Endothelial cell of umbilical vein (primary cell): ENCODE data around the gene MAP3K19. TPM values are rescaled to one million over a fixed set of nuclear protein-coding genes. Genes with fewer than 3 reads are reported as not detected.

Source experiments
- BruUV-seq: library from RNA; stranded (reverse); fragments of 400-500 nt; replicated peaks from 2 replicates; lab custom pipeline; 2021; lab: Mats Ljungman, UMichigan
- CTCF ChIA-PET: fragments of 300-600, 350-600 bp; sonication (Branson Sonifier 250); formaldehyde crosslinking; loops from one replicate; lab custom pipeline; 2021; ENCODE audit warnings: antibody characterized with exemption, inconsistent platforms; lab: Charles Lee
- POLR2A ChIA-PET: fragments of 300-600, 350-600 bp; sonication (Branson Sonifier 250); formaldehyde crosslinking; loops from one replicate; lab custom pipeline; 2021; ENCODE audit warnings: antibody characterized with exemption, inconsistent platforms; lab: Charles Lee
- DNase-seq: peaks from one replicate; pipeline ENCODE4 v3.0.0-alpha.2; 2011; ENCODE audit warnings: low read depth, low spot score
- FAIRE-seq: peaks from 2 replicates; lab custom pipeline; 2011; peaks lifted over from hg19 to GRCh38; lab: Jason Lieb, UNC
- H2AFZ ChIP-seq: 2 replicates; pipeline ENCODE4 v1.6.0; 2012; ENCODE audit warnings: low read depth, low read length, control low read depth, inconsistent platforms
- H3K27ac ChIP-seq: 2 replicates; pipeline ENCODE4 v1.5.1; 2011; ENCODE audit warnings: low read depth, mild to moderate bottlenecking, control low read depth, low read length, moderate library complexity; ENCODE audit not compliant: insufficient read depth
- H3K27me3 ChIP-seq, 2 experiments: 2 replicates each; pipeline versions ENCODE4 v1.6.0 to v1.6.1; 2011; ENCODE audit warnings: low read length in 2 of 2, mixed read lengths in 1 of 2; ENCODE audit not compliant: control insufficient read depth in 2 of 2, insufficient read depth in 2 of 2
- H3K36me3 ChIP-seq, 2 experiments: 2 replicates in 1 of 2; 3 replicates in 1 of 2; pipeline ENCODE4 v1.5.1; 2011; ENCODE audit warnings: low read length in 2 of 2, mild to moderate bottlenecking in 1 of 2, moderate library complexity in 1 of 2; ENCODE audit not compliant: control insufficient read depth in 2 of 2, insufficient read depth in 2 of 2; ENCODE audit errors: extremely low read depth in 1 of 2
- H3K4me1 ChIP-seq: 3 replicates; pipeline ENCODE4 v1.5.1; 2011; ENCODE audit warnings: mild to moderate bottlenecking, low read length; ENCODE audit not compliant: control insufficient read depth, insufficient read depth; ENCODE audit errors: extremely low read depth
- H3K4me2 ChIP-seq: 2 replicates; pipeline ENCODE4 v1.6.1; 2011; ENCODE audit warnings: low read length, control low read depth, mixed read lengths; ENCODE audit not compliant: insufficient read depth
- H3K4me3 ChIP-seq, 3 experiments: fragments of 200-600 bp in 1 of 3; sonication (generic), shearing (Covaris generic) in 1 of 3; replicated peaks in 1 of 3; 2 replicates each; pipeline ENCODE4 v1.5.1; 2011 to 2016; ENCODE audit warnings: control low read depth in 3 of 3, low read length in 3 of 3, mild to moderate bottlenecking in 2 of 3, inconsistent platforms in 1 of 3, low read depth in 1 of 3, moderate library complexity in 1 of 3; ENCODE audit not compliant: insufficient read depth in 1 of 3
- H3K79me2 ChIP-seq: 2 replicates; pipeline ENCODE4 v1.6.0; 2012; ENCODE audit warnings: low read length, inconsistent platforms; ENCODE audit not compliant: control insufficient read depth, insufficient read depth
- H3K9ac ChIP-seq: replicated peaks from 2 replicates; pipeline ENCODE3; 2011; ENCODE audit warnings: low read length, control low read depth; ENCODE audit not compliant: insufficient read depth; ENCODE audit errors: extremely low read depth
- H3K9me1 ChIP-seq: replicated peaks from 3 replicates; pipeline ENCODE4 v1.6.0; 2011; ENCODE audit warnings: mild to moderate bottlenecking, low read length; ENCODE audit not compliant: control insufficient read depth, insufficient read depth; ENCODE audit errors: extremely low read depth
- H3K9me3 ChIP-seq: replicated peaks from 2 replicates; pipeline ENCODE4 v1.5.1; 2012; ENCODE audit warnings: low read length, inconsistent platforms; ENCODE audit not compliant: control insufficient read depth, insufficient read depth
- H4K20me1 ChIP-seq: replicated peaks from 2 replicates; pipeline ENCODE3; 2011; ENCODE audit warnings: mild to moderate bottlenecking, low read length; ENCODE audit not compliant: control insufficient read depth, insufficient read depth; ENCODE audit errors: extremely low read depth
- CTCF ChIP-seq, 2 donors: IDR thresholded peaks; 1 replicate in 1 of 2; 2 replicates in 1 of 2; pipeline ENCODE4 v1.5.1; 2011; ENCODE audit warnings: low read length in 2 of 2, mild to moderate bottlenecking in 2 of 2, moderate library complexity in 2 of 2, control low read depth in 1 of 2, inconsistent platforms in 1 of 2, low read depth in 1 of 2; ENCODE audit not compliant: insufficient read depth in 1 of 2; ENCODE audit errors: extremely low read depth in 1 of 2
- EZH2 ChIP-seq: IDR thresholded peaks from 2 replicates; pipeline ENCODE4 v1.6.1; 2012; ENCODE audit warnings: borderline replicate concordance, low read depth, mild to moderate bottlenecking, moderate library complexity, low read length, inconsistent platforms; ENCODE audit not compliant: severe bottlenecking
- FOS ChIP-seq: IDR thresholded peaks from 2 replicates; pipeline ENCODE4 v1.6.1; 2011; ENCODE audit warnings: mild to moderate bottlenecking, low read length, moderate library complexity, borderline replicate concordance; ENCODE audit not compliant: insufficient read depth
- GATA2 ChIP-seq: IDR thresholded peaks from 2 replicates; pipeline ENCODE4 v1.7.0; 2011; ENCODE audit warnings: low read depth, mild to moderate bottlenecking, moderate library complexity, mixed read lengths, low read length; ENCODE audit not compliant: insufficient read length, insufficient read depth
- JUN ChIP-seq: IDR thresholded peaks from 2 replicates; pipeline ENCODE4 v1.6.1; 2011; ENCODE audit warnings: borderline replicate concordance, low read depth; ENCODE audit not compliant: insufficient read length, insufficient read depth
- MAX ChIP-seq: IDR thresholded peaks from 2 replicates; pipeline ENCODE4 v1.6.1; 2011; ENCODE audit not compliant: insufficient read depth, insufficient read length
- MYC ChIP-seq: IDR thresholded peaks from one replicate; pipeline ENCODE4 v1.6.1; 2011; ENCODE audit warnings: mild to moderate bottlenecking, low read depth, low read length
- POLR2A ChIP-seq: IDR thresholded peaks from 2 replicates; pipeline ENCODE4 v1.6.1; 2012; ENCODE audit warnings: low read depth, mild to moderate bottlenecking, control low read depth, low read length
- POLR2AphosphoS5 ChIP-seq: IDR thresholded peaks from 2 replicates; pipeline ENCODE4 v1.6.1; 2012; ENCODE audit warnings: low read depth, mild to moderate bottlenecking, control low read depth, low read length, moderate library complexity; ENCODE audit not compliant: insufficient read depth
- dilution Hi-C: fragments of 300-500 bp; cut with MboI; formaldehyde crosslinking; loops from one replicate; pipeline ENCODE4 v1.15.0; 2019; ENCODE audit warnings: low sequenced_read_pairs; ENCODE audit not compliant: extremely low pct_ligation_motif_present
- intact Hi-C: fragments of 100-400 bp; cut with micrococcal nuclease; formaldehyde crosslinking; loops from one replicate; pipeline ENCODE4 v1.10.0; 2022
- polyA plus RNA-seq, 4 experiments: library from polyadenylated mRNA; depleted of rRNA in 3 of 4; stranded (reverse) in 3 of 4; unstranded in 1 of 4; fragments of >200 nt; gene quantifications; 2 replicates each; pipeline versions ENCODE4 v1.2.1 to v1.2.3, GENCODE V29; 2011 to 2012; ENCODE audit warnings: missing spikeins in 1 of 4
- total RNA-seq: library from RNA; stranded (reverse); gene quantifications from 2 replicates; pipeline ENCODE4 v1.2.3, GENCODE V29; 2021

Gene MAP3K19
- total and polyA plus RNA-seq, 2 donors (not counting 3 experiments of a cell fraction or from before 2014, with no cell fraction given), result not detected

GRCh38 chr2:135010200-135010942 is 36.9 kb downstream of the MAP3K19 start:
- Histone ChIP-seq H3K9me1 (no peaks in the 10 kb centered on the region), H3K4me2 (no peak overlapping the region), H3K4me1 (no peaks in the 10 kb centered on the region), H3K9ac (no peak overlapping the region), H3K27ac (no peak overlapping the region), H4K20me1 (no peaks in the 10 kb centered on the region), H3K27me3 (peaks cover 10% of the 10 kb centered on the region in 2 experiments), H3K79me2 (no peaks in the 10 kb centered on the region), H3K4me3 (no peak overlapping the region), H3K36me3 (no peaks in the 10 kb centered on the region), H2AFZ (no peak overlapping the region), H3K9me3 (no peaks in the 10 kb centered on the region)
- DNase-seq (no peak), FAIRE-seq (no peak)
- TF ChIP-seq POLR2A (no peak), JUN (no peak), MAX (no peak), POLR2AphosphoS5 (no peak), FOS (no peak), EZH2 (no peak), GATA2 (no peak), MYC (no peak), CTCF (IDR thresholded peaks at IDR 0.05; ENCODE audit: extremely low read depth in 1 of 2, insufficient read depth in 1 of 2, low read depth in 1 of 2, low read length in 2 of 2) (no peak)
- no TSS peak for BruUV-seq
- ChIA-PET CTCF (interaction anchor here (2.5 to 3.3 kb wide), 3 partner anchors 21 to 699 kb away, joined by 10 to 15 read pairs (median 11); no protein-coding TSS in a partner anchor), POLR2A (no interaction called here)
- dilution Hi-C loops (no loop called here), intact Hi-C loops (no loop called here)
